Osteoblast (primary cell): ENCODE measurements around the gene SLC13A5. TPM values are rescaled to one million over a fixed set of nuclear protein-coding genes. Genes with fewer than 3 reads are reported as not detected.

Source experiments
- DNase-seq: peaks from one replicate; pipeline ENCODE4 v3.0.0; 2011; ENCODE audit warnings: low spot score, mixed read lengths; ENCODE audit not compliant: insufficient read length; ENCODE audit errors: missing footprints
- H2AFZ ChIP-seq: 2 replicates; pipeline ENCODE4 v1.6.0; 2011; ENCODE audit warnings: mild to moderate bottlenecking, low read length
- H3K27ac ChIP-seq: 2 replicates; pipeline ENCODE4 v1.5.1; 2011; ENCODE audit warnings: mild to moderate bottlenecking, low read depth, low read length, moderate library complexity
- H3K27me3 ChIP-seq: 2 replicates; pipeline ENCODE4 v1.6.0; 2012; ENCODE audit warnings: mild to moderate bottlenecking, control low read depth, inconsistent platforms, low read length, moderate library complexity; ENCODE audit not compliant: insufficient read depth
- H3K36me3 ChIP-seq: 2 replicates; pipeline ENCODE4 v1.5.1; 2011; ENCODE audit warnings: mild to moderate bottlenecking, low read length, control low read depth, moderate library complexity; ENCODE audit not compliant: insufficient read depth
- H3K4me1 ChIP-seq: 2 replicates; pipeline ENCODE4 v1.5.1; 2011; ENCODE audit warnings: mild to moderate bottlenecking, low read length, control low read depth, moderate library complexity; ENCODE audit not compliant: insufficient read depth
- H3K4me2 ChIP-seq: 2 replicates; pipeline ENCODE4 v1.6.0; 2011; ENCODE audit warnings: mild to moderate bottlenecking, low read length; ENCODE audit not compliant: insufficient read depth
- H3K4me3 ChIP-seq: fragments of 200-600 bp; sonication (generic); 3 replicates; pipeline ENCODE4 v1.5.1; 2012; ENCODE audit warnings: mild to moderate bottlenecking, low read length, inconsistent platforms; ENCODE audit not compliant: insufficient read depth
- H3K79me2 ChIP-seq: 2 replicates; pipeline ENCODE4 v1.6.0; 2012; ENCODE audit warnings: mild to moderate bottlenecking, low read length, control low read depth, inconsistent platforms; ENCODE audit not compliant: insufficient read depth
- H3K9me3 ChIP-seq: 2 replicates; pipeline ENCODE4 v1.5.1; 2011; ENCODE audit warnings: low read depth, low read length, control low read depth
- H4K20me1 ChIP-seq: 2 replicates; pipeline ENCODE4 v1.6.0; 2012; ENCODE audit warnings: mild to moderate bottlenecking, low read length, control low read depth; ENCODE audit not compliant: insufficient read depth
- total RNA-seq: library from RNA; depleted of rRNA; stranded (reverse); fragments of >200 nt; gene quantifications from 2 replicates; pipeline ENCODE4 v1.2.3, GENCODE V29; 2012
- TF ChIP-seq, protein P1 (sequence below): IDR thresholded peaks from 2 replicates; pipeline ENCODE4 v1.5.1; 2011; ENCODE audit warnings: mild to moderate bottlenecking, low read depth, low read length, moderate library complexity; ENCODE audit errors: extremely low read depth

SLC13A5 gene
- total RNA-seq, 1 donor = not detected

DNA sequence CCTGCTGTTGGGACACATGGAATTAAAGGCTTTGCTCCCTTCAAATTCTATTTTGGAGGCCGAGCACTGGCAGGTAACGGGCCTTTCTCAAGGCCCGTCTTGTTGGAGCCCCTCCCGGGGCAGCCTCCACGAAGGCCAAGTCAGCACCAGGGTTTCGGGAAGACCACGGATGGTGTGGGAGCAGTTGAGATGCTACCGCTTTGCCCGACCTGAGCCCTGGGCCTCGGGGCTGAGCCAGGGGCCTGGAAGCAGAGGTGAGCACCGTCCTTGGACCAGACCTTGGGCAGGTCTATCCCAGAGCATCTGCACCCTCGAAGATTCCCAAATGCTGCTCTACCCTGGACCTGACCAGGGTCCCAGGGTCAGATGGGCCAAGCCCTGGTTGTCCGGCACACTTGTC, 38.6 kb downstream of the SLC13A5 start:
- no peaks in the 10 kb centered on the region for H3K36me3 ChIP-seq
- peaks cover 32% of the 10 kb centered on the region for H3K27me3 ChIP-seq
- H3K4me1 ChIP-seq = peaks cover 4% of the 10 kb centered on the region
- no peak overlapping the region for H3K4me3 ChIP-seq
- H2AFZ ChIP-seq = no peak overlapping the region
- DNase-seq = no peak
- no peaks in the 10 kb centered on the region for H3K9me3 ChIP-seq
- TF ChIP-seq, protein P1, sequence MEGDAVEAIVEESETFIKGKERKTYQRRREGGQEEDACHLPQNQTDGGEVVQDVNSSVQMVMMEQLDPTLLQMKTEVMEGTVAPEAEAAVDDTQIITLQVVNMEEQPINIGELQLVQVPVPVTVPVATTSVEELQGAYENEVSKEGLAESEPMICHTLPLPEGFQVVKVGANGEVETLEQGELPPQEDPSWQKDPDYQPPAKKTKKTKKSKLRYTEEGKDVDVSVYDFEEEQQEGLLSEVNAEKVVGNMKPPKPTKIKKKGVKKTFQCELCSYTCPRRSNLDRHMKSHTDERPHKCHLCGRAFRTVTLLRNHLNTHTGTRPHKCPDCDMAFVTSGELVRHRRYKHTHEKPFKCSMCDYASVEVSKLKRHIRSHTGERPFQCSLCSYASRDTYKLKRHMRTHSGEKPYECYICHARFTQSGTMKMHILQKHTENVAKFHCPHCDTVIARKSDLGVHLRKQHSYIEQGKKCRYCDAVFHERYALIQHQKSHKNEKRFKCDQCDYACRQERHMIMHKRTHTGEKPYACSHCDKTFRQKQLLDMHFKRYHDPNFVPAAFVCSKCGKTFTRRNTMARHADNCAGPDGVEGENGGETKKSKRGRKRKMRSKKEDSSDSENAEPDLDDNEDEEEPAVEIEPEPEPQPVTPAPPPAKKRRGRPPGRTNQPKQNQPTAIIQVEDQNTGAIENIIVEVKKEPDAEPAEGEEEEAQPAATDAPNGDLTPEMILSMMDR = no peak
- no peaks in the 10 kb centered on the region for H3K79me2 ChIP-seq
- peaks cover 2% of the 10 kb centered on the region for H4K20me1 ChIP-seq
- no peak overlapping the region for H3K27ac ChIP-seq
- H3K4me2 ChIP-seq = no peak overlapping the region

DNA sequence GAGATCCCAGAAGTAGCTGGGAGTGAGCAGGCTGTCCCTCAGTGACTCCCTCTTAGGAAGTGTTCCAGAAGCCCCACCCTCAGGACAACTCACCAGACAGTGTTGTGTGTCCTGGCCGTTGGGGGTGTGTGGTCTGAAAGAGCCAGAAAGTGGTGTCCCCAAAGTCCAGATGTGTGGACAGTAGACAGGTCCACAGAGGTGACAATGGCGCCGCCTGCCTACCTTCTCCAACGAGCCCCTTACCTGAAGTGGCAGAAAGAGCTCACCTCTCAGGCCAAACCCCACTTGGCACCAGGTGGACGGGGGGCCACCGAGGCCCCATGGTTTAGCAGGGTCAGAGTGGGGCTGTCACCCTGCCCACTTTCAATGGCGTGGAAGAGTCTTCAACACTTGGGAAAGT, 41.7 kb downstream of the SLC13A5 start:
- no peaks in the 10 kb centered on the region for H3K36me3 ChIP-seq

DNA sequence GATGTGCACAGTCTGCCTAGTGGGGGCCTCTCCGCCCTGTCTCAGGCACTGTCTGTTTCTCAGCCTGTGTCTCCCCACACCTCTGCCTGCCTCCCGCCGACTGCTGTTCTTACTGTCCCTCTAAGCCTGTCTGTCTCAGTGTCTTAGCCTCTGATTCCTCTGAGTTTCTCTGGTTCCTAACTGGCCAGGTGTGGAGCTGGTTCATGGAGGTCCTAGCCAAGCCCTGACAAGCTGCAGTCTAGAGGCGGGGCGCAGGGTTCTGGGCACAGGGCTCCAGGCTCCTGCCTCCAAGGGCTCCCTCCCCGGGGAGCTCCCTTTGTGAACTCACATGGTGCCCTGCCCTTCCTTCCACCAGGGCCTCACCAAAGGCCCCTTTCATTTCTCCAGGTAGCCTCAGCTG, 42.2 kb downstream of the SLC13A5 start:
- H3K9me3 ChIP-seq = no peaks in the 10 kb centered on the region
- no peak overlapping the region for H3K4me2 ChIP-seq
- TF ChIP-seq, protein P1 = no peak
- no peak overlapping the region for H2AFZ ChIP-seq
- peaks cover 26% of the 10 kb centered on the region for H3K27me3 ChIP-seq
- no peaks in the 10 kb centered on the region for H3K79me2 ChIP-seq
- H3K36me3 ChIP-seq = no peaks in the 10 kb centered on the region
- no peaks in the 10 kb centered on the region for H3K4me1 ChIP-seq
- H3K4me3 ChIP-seq = no peak overlapping the region
- H3K27ac ChIP-seq = no peak overlapping the region
- H4K20me1 ChIP-seq = no peaks in the 10 kb centered on the region
- no peak for DNase-seq

More for the DNA sequence above, 41.7 kb downstream of the SLC13A5 start:
- Histone ChIP-seq H3K27ac (no peak overlapping the region), H3K4me3 (no peak overlapping the region), H4K20me1 (no peaks in the 10 kb centered on the region), H3K9me3 (no peaks in the 10 kb centered on the region), H3K79me2 (no peaks in the 10 kb centered on the region), H3K4me2 (no peak overlapping the region), H2AFZ (no peak overlapping the region), H3K4me1 (no peaks in the 10 kb centered on the region), H3K27me3 (peaks cover 30% of the 10 kb centered on the region)
- DNase-seq = no peak
- TF ChIP-seq, protein P1 = no peak

DNA sequence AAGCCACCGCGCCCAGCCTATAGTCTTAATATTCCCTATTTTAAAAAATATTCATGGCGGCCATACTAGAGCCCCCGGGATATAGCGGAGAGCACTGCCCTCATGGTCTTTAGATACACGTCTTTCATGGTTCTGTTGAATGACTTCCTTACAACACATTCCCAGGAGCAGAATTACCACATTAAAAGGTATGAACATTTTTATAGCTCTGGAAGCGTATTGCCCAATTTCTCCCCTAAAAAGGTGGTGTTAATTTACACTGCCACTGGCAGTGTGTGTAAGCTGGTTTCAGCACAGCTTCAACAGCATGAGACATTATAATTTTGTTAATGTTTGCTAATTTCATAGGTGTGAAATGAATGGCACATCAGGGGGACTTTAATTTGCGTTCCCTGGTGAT, 42.6 kb downstream of the SLC13A5 start:
- no peaks in the 10 kb centered on the region for H3K9me3 ChIP-seq
- no peak overlapping the region for H3K27ac ChIP-seq
- DNase-seq = no peak
- TF ChIP-seq, protein P1 = no peak
- H3K79me2 ChIP-seq = no peaks in the 10 kb centered on the region
- no peak overlapping the region for H2AFZ ChIP-seq
- H3K4me3 ChIP-seq = no peak overlapping the region
- H3K4me2 ChIP-seq = no peak overlapping the region
- no peaks in the 10 kb centered on the region for H3K36me3 ChIP-seq
- peaks cover 21% of the 10 kb centered on the region for H3K27me3 ChIP-seq
- H4K20me1 ChIP-seq = no peaks in the 10 kb centered on the region
- no peaks in the 10 kb centered on the region for H3K4me1 ChIP-seq
